ENCODE measurements around the gene PYGB. TPM values are rescaled to one million over a fixed set of nuclear protein-coding genes. Genes with fewer than 3 reads are reported as not detected.
A peak's percentile ranks its signal among the peaks of the same experiment; 100 is the strongest.

Gene PYGB
- total RNA-seq, 1 experiment from 2014 or later, result 78.9 TPM

GRCh38 chr20:25223765-25224720 is 23.8 kb upstream of the PYGB start:
- BruUV-seq (replicated peaks), result no TSS peak
- Mint-ChIP-seq H3K4me3 (ENCODE audit: unreplicated experiment) (no peak overlapping the region), H3K4me1 (ENCODE audit: low read depth, unreplicated experiment) (peaks cover 17% of the 10 kb centered on the region), H3K36me3 (ENCODE audit: insufficient read depth, unreplicated experiment) (peaks cover 31% of the 10 kb centered on the region), H3K27ac (ENCODE audit: unreplicated experiment) (peak overlapping the region; percentile 32), H3K9me3 (ENCODE audit: unreplicated experiment) (no peaks in the 10 kb centered on the region), H3K27me3 (ENCODE audit: insufficient read depth, unreplicated experiment) (no peaks in the 10 kb centered on the region)
- CTCF ChIA-PET, result interaction anchor here (1.2 to 3.0 kb wide), 3 partner anchors 23 to 191 kb away, joined by 3 to 23 read pairs (median 4); partner anchors contain the start of gene PYGB
- DNase-seq, result no peak
- Histone ChIP-seq H3K4me3 (ENCODE audit: low read depth, low read length) (no peak overlapping the region), H3K4me1 (peaks cover 3% of the 10 kb centered on the region; the same call in 1 of the 2 replicates), H3K9me3 (no peaks in the 10 kb centered on the region), H3K36me3 (ENCODE audit: control insufficient read depth, insufficient read depth, low read length) (peaks cover 7% of the 10 kb centered on the region), H3K27me3 (replicated peaks; ENCODE audit: control insufficient read depth, insufficient read depth, low read length) (no peaks in the 10 kb centered on the region)
- POLR2A ChIA-PET, result interaction anchor here (0.9 kb wide), 1 partner anchor 23 kb away, joined by 4 read pairs; the partner anchor contains the start of gene PYGB
- intact Hi-C loops (cut with micrococcal nuclease; ENCODE audit: unreplicated experiment), result no loop called here
- no peak for TF ChIP-seq CTCF (IDR thresholded peaks at IDR 0.05; ENCODE audit: insufficient read depth in 1 of 2, low read depth in 1 of 2, low read length in 1 of 2, severe bottlenecking in 1 of 2, unreplicated experiment in 1 of 2)

- no peak for DNase-seq
- H3K4me1 ChIP-seq, result peaks cover 3% of the 10 kb centered on the region; the same call in 1 of the 2 replicates
- CTCF ChIA-PET, result no interaction called here
- POLR2A ChIA-PET, result no interaction called here
- H3K36me3 ChIP-seq (ENCODE audit: control insufficient read depth, insufficient read depth, low read length), result peaks cover 6% of the 10 kb centered on the region
- H3K27me3 ChIP-seq (replicated peaks; ENCODE audit: control insufficient read depth, insufficient read depth, low read length), result no peaks in the 10 kb centered on the region
- no peaks in the 10 kb centered on the region for H3K27me3 Mint-ChIP-seq (ENCODE audit: insufficient read depth, unreplicated experiment)
- peaks cover 17% of the 10 kb centered on the region for H3K4me1 Mint-ChIP-seq (ENCODE audit: low read depth, unreplicated experiment)
- no peaks in the 10 kb centered on the region for H3K9me3 Mint-ChIP-seq (ENCODE audit: unreplicated experiment)
- no peak for TF ChIP-seq CTCF (IDR thresholded peaks at IDR 0.05; ENCODE audit: insufficient read depth in 1 of 2, low read depth in 1 of 2, low read length in 1 of 2, severe bottlenecking in 1 of 2, unreplicated experiment in 1 of 2)
- peaks cover 31% of the 10 kb centered on the region for H3K36me3 Mint-ChIP-seq (ENCODE audit: insufficient read depth, unreplicated experiment)
- no peaks in the 10 kb centered on the region for H3K9me3 ChIP-seq
- H3K27ac Mint-ChIP-seq (ENCODE audit: unreplicated experiment), result no peak overlapping the region
- no peak overlapping the region for H3K4me3 Mint-ChIP-seq (ENCODE audit: unreplicated experiment)
- H3K4me3 ChIP-seq (ENCODE audit: low read depth, low read length), result no peak overlapping the region
- intact Hi-C loops (cut with micrococcal nuclease; ENCODE audit: unreplicated experiment), result no loop called here
- BruUV-seq (replicated peaks), result no TSS peak
Measured at GRCh38 chr20:25224941-25225340, 22.9 kb upstream of the PYGB start.

GRCh38 chr20:25225642-25226432 is 22.0 kb upstream of the PYGB start:
- Histone ChIP-seq H3K4me1 (peaks cover 3% of the 10 kb centered on the region; the same call in 1 of the 2 replicates), H3K36me3 (ENCODE audit: control insufficient read depth, insufficient read depth, low read length) (peaks cover 3% of the 10 kb centered on the region; the same call in 1 of the 2 replicates), H3K27me3 (replicated peaks; ENCODE audit: control insufficient read depth, insufficient read depth, low read length) (no peaks in the 10 kb centered on the region), H3K4me3 (ENCODE audit: low read depth, low read length) (no peak overlapping the region), H3K9me3 (no peaks in the 10 kb centered on the region)
- Mint-ChIP-seq H3K27me3 (ENCODE audit: insufficient read depth, unreplicated experiment) (no peaks in the 10 kb centered on the region), H3K4me3 (ENCODE audit: unreplicated experiment) (no peak overlapping the region), H3K36me3 (ENCODE audit: insufficient read depth, unreplicated experiment) (peaks cover 30% of the 10 kb centered on the region), H3K4me1 (ENCODE audit: low read depth, unreplicated experiment) (peaks cover 17% of the 10 kb centered on the region), H3K9me3 (ENCODE audit: unreplicated experiment) (no peaks in the 10 kb centered on the region), H3K27ac (ENCODE audit: unreplicated experiment) (peak overlapping the region; percentile 28)
- CTCF ChIA-PET, result no interaction called here
- no peak for DNase-seq
- TSS peak; percentile 29 for BruUV-seq (replicated peaks)
- POLR2A ChIA-PET, result no interaction called here
- TF ChIP-seq CTCF (IDR thresholded peaks at IDR 0.05; ENCODE audit: insufficient read depth in 1 of 2, low read depth in 1 of 2, low read length in 1 of 2, severe bottlenecking in 1 of 2, unreplicated experiment in 1 of 2), result no peak
- intact Hi-C loops (cut with micrococcal nuclease; ENCODE audit: unreplicated experiment), result no loop called here

Measured in Caco-2 (cell line).